Mucosa of descending colon (tissue), 3 donors: ENCODE results near the gene ENPP3. TPM values are rescaled to one million over a fixed set of nuclear protein-coding genes. Genes with fewer than 3 reads are reported as not detected.

ENCODE experiments used
- ATAC-seq: fragments of 200-7000 bp; cut with Tn5 transposase; one replicate; pipeline ENCODE4 v1.9.1; 2020; ENCODE audit warnings: mild to moderate bottlenecking, moderate library complexity
- DNase-seq, 3 donors: peaks; one replicate each; pipeline ENCODE4 v3.0.0-alpha.2; 2020
- H3K36me3 ChIP-seq: fragments of 200-600 bp; one replicate; pipeline ENCODE4 v1.8.0; 2021; ENCODE audit warnings: low read depth, mild to moderate bottlenecking
- H3K4me1 ChIP-seq: fragments of 200-600 bp; one replicate; pipeline ENCODE4 v1.8.0; 2021; ENCODE audit warnings: low read depth, mild to moderate bottlenecking
- H3K4me3 ChIP-seq: fragments of 200-600 bp; one replicate; pipeline ENCODE4 v1.8.0; 2021; ENCODE audit warnings: mild to moderate bottlenecking
- H3K9me3 ChIP-seq: fragments of 200-600 bp; one replicate; pipeline ENCODE4 v1.8.0; 2021; ENCODE audit warnings: mild to moderate bottlenecking
- intact Hi-C, 2 donors: fragments of 100-400 bp; cut with DNase I in 1 of 2; cut with micrococcal nuclease in 1 of 2; formaldehyde crosslinking; loops; one replicate each; pipeline versions ENCODE4 v1.11.0 to v1.11.1; 2022; cut with DNase I, micrococcal nuclease
- total RNA-seq, 3 donors: library from RNA; stranded (reverse); fragmentation: NEBNext Ultra II Directional in 2 of 3; extraction: Animal tissue kit (Norgen Biotek cat#: 25700) in 2 of 3; gene quantifications; one replicate each; pipeline versions ENCODE4 v1.2.1 to v1.2.4, GENCODE V29; 2021 to 2023
- TF ChIP-seq, protein P1 (sequence below): fragments of 200-600 bp; IDR thresholded peaks from one replicate; pipeline ENCODE4 v1.8.0; 2022; ENCODE audit warnings: antibody characterized with exemption, mild to moderate bottlenecking
- donor health status: DM: no; HTN: no; CAD: no; lungs with moderate emphysema.
- donor health status: DM: no; HTN: no; CAD: no.
- donor health status: DM: no; HTN: yes; CAD: no.

Gene ENPP3
- total RNA-seq, 3 donors from 2014 or later, result 6.6 to 22.8 (median 19.5) TPM

DNA sequence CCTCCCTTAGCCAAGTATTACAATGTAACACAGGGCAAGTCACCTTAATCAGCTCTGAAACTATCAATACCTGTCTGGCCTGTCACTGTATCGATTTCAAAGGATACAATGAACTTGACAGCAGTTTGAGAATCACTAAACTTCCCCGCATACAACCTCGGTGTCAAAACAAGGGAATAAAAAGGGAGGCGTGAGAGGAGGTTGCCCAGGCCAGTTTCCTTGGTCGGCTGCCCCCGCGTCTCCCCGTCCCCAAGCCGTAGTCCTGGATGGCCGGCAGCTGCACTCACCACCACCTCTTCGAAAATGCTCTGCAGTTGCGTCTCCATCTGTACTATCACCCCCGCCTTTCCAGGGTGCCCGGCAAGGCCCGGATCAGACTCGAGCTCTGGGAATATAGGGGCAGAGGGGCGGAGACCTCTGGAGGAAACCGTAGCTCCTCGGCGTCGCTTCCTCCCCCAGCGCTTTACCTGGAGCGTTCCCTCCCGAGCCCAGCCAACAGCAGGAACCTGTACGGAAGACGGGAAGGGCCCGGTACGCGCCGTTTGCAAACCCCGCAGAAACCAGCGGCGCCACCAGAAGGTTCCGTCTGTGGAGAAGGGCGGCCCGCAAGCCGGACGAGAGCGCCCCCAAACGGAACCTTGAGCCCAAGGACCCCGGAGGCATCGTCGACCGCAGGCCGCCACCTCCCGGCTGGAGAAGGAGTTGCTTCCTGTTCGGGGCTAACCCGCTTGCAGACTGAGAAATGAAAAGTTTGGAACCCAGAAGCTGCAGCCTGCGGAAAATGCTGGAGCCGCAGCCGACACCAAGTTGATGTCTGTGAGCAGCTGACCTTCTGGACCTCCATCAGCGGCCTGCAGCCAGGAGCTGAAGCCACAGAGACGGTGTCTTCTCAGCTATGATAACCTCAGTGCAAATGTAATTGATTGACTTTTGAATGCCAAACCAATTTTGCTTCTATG, 9.1 kb upstream of the ENPP3 start, which contains the start of gene MED23:
TSS of gene MED23 (minus strand) at position 519 of the 959 bp plus-strand sequence. CDS start at position 326, 193 bp downstream.
- DNase-seq (peak; percentile 96 to 99 (median 96)), ATAC-seq (peak; percentile 99)
- H3K36me3 ChIP-seq, result peaks cover 8% of the 10 kb centered on the region
- peak within 1 kb of the TSS; percentile 63 for H3K4me3 ChIP-seq
- peaks cover 7% of the 10 kb centered on the region for H3K4me1 ChIP-seq
- TF ChIP-seq, protein P1, sequence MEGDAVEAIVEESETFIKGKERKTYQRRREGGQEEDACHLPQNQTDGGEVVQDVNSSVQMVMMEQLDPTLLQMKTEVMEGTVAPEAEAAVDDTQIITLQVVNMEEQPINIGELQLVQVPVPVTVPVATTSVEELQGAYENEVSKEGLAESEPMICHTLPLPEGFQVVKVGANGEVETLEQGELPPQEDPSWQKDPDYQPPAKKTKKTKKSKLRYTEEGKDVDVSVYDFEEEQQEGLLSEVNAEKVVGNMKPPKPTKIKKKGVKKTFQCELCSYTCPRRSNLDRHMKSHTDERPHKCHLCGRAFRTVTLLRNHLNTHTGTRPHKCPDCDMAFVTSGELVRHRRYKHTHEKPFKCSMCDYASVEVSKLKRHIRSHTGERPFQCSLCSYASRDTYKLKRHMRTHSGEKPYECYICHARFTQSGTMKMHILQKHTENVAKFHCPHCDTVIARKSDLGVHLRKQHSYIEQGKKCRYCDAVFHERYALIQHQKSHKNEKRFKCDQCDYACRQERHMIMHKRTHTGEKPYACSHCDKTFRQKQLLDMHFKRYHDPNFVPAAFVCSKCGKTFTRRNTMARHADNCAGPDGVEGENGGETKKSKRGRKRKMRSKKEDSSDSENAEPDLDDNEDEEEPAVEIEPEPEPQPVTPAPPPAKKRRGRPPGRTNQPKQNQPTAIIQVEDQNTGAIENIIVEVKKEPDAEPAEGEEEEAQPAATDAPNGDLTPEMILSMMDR, result peak; percentile 99
- H3K9me3 ChIP-seq, result no peaks in the 10 kb centered on the region
- intact Hi-C loops, result no loop called here

GRCh38 chr6:131628726-131629125, 8.4 kb upstream of the ENPP3 start:
- intact Hi-C loops, result no loop called here

DNA sequence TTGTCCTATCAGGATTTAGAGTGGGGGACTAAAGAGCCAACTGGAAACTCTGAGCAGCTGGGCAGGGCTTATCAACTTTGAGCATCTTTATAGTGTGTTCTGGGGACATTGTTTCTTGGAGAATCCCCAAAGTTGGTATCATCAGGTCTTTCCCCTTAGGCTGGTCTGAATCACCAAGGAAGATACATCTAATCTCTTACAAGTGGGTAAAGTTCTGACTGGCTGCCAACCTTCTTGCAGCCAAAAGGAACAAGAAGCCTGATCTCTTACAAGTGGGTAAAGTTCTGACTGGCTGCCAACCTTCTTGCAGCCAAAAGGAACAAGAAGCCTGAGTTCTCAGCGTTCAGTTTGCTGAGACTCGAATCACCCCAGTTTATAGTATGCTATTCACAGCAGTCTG, 7.5 kb upstream of the ENPP3 start:
- Histone ChIP-seq H3K36me3 (no peaks in the 10 kb centered on the region), H3K4me1 (peaks cover 7% of the 10 kb centered on the region), H3K9me3 (no peaks in the 10 kb centered on the region), H3K4me3 (no peak overlapping the region)
- TF ChIP-seq, protein P1, result no peak
- no peak for DNase-seq
- ATAC-seq, result no peak
- intact Hi-C loops, result no loop called here

More at GRCh38 chr6:131628726-131629125, 8.4 kb upstream of the ENPP3 start:
- Histone ChIP-seq H3K4me3 (no peak overlapping the region), H3K4me1 (peaks cover 7% of the 10 kb centered on the region), H3K36me3 (peaks cover 7% of the 10 kb centered on the region), H3K9me3 (no peaks in the 10 kb centered on the region)
- TF ChIP-seq, protein P1, result no peak
- ATAC-seq (no peak), DNase-seq (no peak)

- Histone ChIP-seq H3K4me1 (peaks cover 7% of the 10 kb centered on the region), H3K4me3 (no peak overlapping the region), H3K36me3 (no peaks in the 10 kb centered on the region), H3K9me3 (no peaks in the 10 kb centered on the region)
- ATAC-seq (no peak), DNase-seq (no peak)
- intact Hi-C loops, result no loop called here
- TF ChIP-seq, protein P1, result no peak
These were observed 5.3 kb upstream of the ENPP3 start for GRCh38 chr6:131631625-131632289.

DNA sequence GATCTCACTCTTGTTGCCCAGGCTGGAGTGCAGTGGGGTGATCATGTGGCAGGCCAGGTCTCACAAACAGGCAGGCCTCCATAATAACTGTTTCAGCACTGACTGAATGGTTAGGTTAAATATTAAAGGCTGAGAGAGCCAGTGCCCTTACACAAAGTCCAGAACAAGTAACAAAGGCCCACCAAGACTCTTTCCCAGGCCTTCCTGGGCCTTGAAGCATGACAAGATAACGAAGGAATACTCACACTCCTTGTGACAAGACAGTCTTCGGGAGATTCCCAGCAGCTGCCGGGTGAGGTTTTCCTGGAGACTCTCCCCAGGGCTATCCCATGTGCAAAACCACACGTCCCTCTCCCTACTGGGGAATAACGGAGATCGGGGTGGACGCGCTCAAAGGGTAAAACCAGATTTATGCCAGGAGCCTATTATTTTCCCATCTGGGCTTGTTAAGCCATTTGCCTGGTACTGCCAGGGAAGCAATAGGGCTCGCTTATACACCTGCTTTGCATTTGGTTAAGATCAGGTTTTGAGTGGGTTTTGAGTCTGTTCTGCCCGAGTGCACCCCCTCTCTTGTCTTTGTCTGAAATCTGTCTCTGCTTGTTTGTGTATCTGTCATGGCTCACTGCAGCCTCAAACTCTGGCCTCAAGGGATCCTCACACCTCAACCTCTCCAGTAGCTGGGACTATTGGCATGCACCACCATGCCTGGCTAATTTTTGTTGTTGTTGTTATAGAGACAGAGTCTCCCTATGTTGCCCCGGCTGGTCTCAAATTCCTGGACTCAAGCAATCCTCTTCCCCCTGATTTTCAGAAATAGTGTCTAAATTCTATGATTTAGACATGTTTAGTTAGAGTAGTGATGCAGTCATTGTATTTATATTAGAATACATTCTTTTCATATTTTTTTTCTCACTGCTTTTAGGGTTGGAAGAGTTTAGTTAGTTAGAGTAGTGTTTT, 1.4 kb upstream of the ENPP3 start:
- ATAC-seq, result no peak

More for the DNA sequence above, 1.4 kb upstream of the ENPP3 start:
- DNase-seq, result no peak
- Histone ChIP-seq H3K4me3 (no peak overlapping the region), H3K4me1 (no peaks in the 10 kb centered on the region), H3K36me3 (no peaks in the 10 kb centered on the region), H3K9me3 (no peaks in the 10 kb centered on the region)
- intact Hi-C loops, result no loop called here
- TF ChIP-seq, protein P1, result no peak
